HEK293T (cell line): ENCODE data around the gene OR51V1.

ENCODE experiments used
- ARNT ChIP-seq: fragments of 450-650 bp; IDR thresholded peaks from 2 replicates; pipeline ENCODE4 v1.6.1; 2017; ENCODE audit warnings: mild to moderate bottlenecking
- BHLHE40 ChIP-seq: fragments of 450-650 bp; IDR thresholded peaks from 2 replicates; pipeline ENCODE4 v1.6.1; 2016; ENCODE audit warnings: mild to moderate bottlenecking, moderate library complexity, borderline replicate concordance
- CTBP1 ChIP-seq: fragments of 450-650 bp; IDR thresholded peaks from 2 replicates; pipeline ENCODE4 v1.6.1; 2016; ENCODE audit warnings: borderline replicate concordance
- ELF4 ChIP-seq: fragments of 450-650 bp; IDR thresholded peaks from 2 replicates; pipeline ENCODE4 v1.6.1; 2017; ENCODE audit warnings: antibody characterized with exemption
- FOXK2 ChIP-seq: fragments of 450-650 bp; IDR thresholded peaks from 2 replicates; pipeline ENCODE4 v1.6.1; 2016; ENCODE audit warnings: mild to moderate bottlenecking
- FOXM1 ChIP-seq: fragments of 450-650 bp; IDR thresholded peaks from 2 replicates; pipeline ENCODE4 v1.6.1; 2017; ENCODE audit warnings: mild to moderate bottlenecking, borderline replicate concordance
- L3MBTL2 ChIP-seq: fragments of 450-650 bp; conservative IDR thresholded peaks from 2 replicates; pipeline ENCODE4 v1.6.1; 2016; ENCODE audit warnings: mild to moderate bottlenecking
- LEF1 ChIP-seq: fragments of 450-650 bp; IDR thresholded peaks from 2 replicates; pipeline ENCODE4 v1.6.1; 2017; ENCODE audit warnings: mild to moderate bottlenecking, borderline replicate concordance
- NFRKB ChIP-seq: fragments of 450-650 bp; IDR thresholded peaks from 2 replicates; pipeline ENCODE4 v1.6.1; 2016; ENCODE audit warnings: mild to moderate bottlenecking, moderate library complexity
- SP1 ChIP-seq: fragments of 450-650 bp; IDR thresholded peaks from 2 replicates; pipeline ENCODE4 v1.6.1; 2017
- SUZ12 ChIP-seq: fragments of 450-650 bp; IDR thresholded peaks from 2 replicates; pipeline ENCODE4 v1.6.1; 2016; ENCODE audit warnings: mild to moderate bottlenecking
- TARDBP ChIP-seq: fragments of 450-650 bp; IDR thresholded peaks from 2 replicates; pipeline ENCODE4 v1.6.1; 2016
- ZNF384 ChIP-seq: fragments of 450-650 bp; IDR thresholded peaks from 2 replicates; pipeline ENCODE4 v1.6.1; 2016
- TF ChIP-seq, protein P1 (sequence below): fragments of 450-650 bp; IDR thresholded peaks from 2 replicates; pipeline ENCODE4 v1.6.1; 2016

DNA sequence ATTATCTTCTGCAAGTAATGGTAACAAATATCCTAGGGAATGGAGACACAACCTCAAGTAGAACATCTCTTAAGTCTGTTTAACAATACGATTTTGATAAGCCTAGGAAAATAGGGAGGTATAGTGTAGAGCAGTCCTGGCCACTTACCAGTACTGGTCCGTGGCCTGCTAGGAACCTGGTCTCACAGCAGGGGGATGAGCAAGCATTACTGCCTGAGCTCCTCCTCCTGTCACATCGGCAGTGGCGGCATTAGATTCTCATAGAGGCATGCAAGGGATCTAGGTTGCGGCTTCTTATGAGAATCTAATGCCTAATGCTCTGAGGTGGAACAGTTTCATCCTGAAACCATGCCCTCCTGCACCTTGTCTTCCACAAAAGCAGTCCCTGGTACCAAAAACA, 4.4 kb downstream of the OR51V1 start:
- TF ChIP-seq FOXM1, result no peak
- TF ChIP-seq NFRKB, result no peak
- TF ChIP-seq FOXK2, result no peak
- no peak for TF ChIP-seq SP1
- TF ChIP-seq, protein P1, sequence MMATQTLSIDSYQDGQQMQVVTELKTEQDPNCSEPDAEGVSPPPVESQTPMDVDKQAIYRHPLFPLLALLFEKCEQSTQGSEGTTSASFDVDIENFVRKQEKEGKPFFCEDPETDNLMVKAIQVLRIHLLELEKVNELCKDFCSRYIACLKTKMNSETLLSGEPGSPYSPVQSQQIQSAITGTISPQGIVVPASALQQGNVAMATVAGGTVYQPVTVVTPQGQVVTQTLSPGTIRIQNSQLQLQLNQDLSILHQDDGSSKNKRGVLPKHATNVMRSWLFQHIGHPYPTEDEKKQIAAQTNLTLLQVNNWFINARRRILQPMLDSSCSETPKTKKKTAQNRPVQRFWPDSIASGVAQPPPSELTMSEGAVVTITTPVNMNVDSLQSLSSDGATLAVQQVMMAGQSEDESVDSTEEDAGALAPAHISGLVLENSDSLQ, result no peak
- TF ChIP-seq CTBP1, result no peak
- no peak for TF ChIP-seq BHLHE40
- TF ChIP-seq L3MBTL2, result no peak
- TF ChIP-seq ELF4, result no peak
- no peak for TF ChIP-seq ARNT
- TF ChIP-seq SUZ12, result no peak
- TF ChIP-seq LEF1, result no peak
- TF ChIP-seq TARDBP, result no peak
- TF ChIP-seq ZNF384, result no peak
